ENCODE measurements around the gene ST6GALNAC3.

DNA sequence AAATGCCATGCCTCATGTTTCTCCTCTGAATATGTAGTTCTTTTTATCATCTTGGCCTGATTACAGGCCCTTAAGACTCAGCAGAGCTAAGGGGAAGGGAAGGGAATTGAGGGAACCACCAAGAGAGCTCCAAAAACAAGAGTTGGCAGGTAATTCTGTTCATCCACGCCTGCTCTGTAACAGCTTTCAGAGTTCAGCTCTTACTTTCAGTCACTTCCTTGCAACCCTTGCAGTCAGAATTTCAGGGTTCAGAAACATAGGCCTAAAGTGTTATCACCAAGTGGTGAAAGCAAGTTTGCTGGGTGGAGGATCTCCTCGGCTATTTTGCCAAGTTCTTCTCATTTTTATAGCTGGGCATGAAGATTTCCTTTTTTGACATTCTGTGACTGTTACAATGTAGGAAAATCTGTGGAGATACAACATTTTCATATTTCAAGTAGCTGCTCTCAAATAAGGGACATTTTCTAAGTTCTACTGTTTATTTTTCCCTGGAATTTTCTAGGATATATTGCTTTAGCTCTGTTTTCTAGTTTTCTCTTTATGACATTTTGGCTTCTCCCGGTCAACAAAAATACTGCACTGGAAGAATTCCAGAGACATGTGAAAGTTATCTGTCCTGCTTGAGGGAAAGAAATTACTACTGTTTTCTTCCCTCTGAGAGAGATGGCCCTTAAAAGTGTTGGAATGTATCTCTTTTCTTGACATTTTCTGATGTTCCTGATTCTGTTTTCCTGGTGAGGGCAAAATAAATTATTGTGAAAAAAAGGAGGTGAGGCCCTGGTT, 540.9 kb downstream of the ST6GALNAC3 start:
- TF ChIP-seq CTCF (IDR thresholded peaks at IDR 0.05): no peak
- TF ChIP-seq POLR2A (IDR thresholded peaks at IDR 0.05): no peak

Data from heart left ventricle (tissue), 13 donors.